ENCODE measurements around the gene NPY.

DNA sequence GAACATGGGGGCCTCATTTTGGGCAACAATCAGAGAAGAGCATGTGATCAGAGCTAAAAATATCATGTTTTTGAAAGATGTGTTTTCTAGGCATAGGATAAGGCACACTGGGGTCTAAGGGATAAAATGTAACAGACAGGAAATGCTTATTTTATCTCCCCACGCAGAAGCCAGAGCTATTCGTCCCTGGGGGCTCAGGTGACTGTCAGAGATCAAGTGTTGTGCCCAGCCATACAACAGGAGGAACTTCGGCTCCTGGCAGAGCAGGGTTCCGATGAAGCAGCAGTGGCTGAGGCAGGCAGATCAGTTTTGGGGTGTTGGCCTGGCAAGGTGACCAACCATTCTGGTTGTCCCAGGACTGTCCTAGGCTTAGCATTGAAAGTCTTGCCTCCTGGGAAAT is 15.2 kb downstream of the NPY start:
- TF ChIP-seq, protein P1, sequence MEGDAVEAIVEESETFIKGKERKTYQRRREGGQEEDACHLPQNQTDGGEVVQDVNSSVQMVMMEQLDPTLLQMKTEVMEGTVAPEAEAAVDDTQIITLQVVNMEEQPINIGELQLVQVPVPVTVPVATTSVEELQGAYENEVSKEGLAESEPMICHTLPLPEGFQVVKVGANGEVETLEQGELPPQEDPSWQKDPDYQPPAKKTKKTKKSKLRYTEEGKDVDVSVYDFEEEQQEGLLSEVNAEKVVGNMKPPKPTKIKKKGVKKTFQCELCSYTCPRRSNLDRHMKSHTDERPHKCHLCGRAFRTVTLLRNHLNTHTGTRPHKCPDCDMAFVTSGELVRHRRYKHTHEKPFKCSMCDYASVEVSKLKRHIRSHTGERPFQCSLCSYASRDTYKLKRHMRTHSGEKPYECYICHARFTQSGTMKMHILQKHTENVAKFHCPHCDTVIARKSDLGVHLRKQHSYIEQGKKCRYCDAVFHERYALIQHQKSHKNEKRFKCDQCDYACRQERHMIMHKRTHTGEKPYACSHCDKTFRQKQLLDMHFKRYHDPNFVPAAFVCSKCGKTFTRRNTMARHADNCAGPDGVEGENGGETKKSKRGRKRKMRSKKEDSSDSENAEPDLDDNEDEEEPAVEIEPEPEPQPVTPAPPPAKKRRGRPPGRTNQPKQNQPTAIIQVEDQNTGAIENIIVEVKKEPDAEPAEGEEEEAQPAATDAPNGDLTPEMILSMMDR (IDR thresholded peaks at IDR 0.05): no peak
- TF ChIP-seq POLR2AphosphoS5 (IDR thresholded peaks at IDR 0.05) (no peak), POLR2A (IDR thresholded peaks at IDR 0.05; ENCODE audit: low read depth) (no peak), EP300 (IDR thresholded peaks at IDR 0.05) (no peak)
